Endothelial cell of umbilical vein (primary cell): ENCODE data around the gene KCNIP1. TPM values are rescaled to one million over a fixed set of nuclear protein-coding genes. Genes with fewer than 3 reads are reported as not detected.

Source experiments
- BruUV-seq: library from RNA; stranded (reverse); fragments of 400-500 nt; replicated peaks from 2 replicates; lab custom pipeline; 2021; lab: Mats Ljungman, UMichigan
- CTCF ChIA-PET: fragments of 300-600, 350-600 bp; sonication (Branson Sonifier 250); formaldehyde crosslinking; loops from one replicate; lab custom pipeline; 2021; ENCODE audit warnings: antibody characterized with exemption, inconsistent platforms; lab: Charles Lee
- POLR2A ChIA-PET: fragments of 300-600, 350-600 bp; sonication (Branson Sonifier 250); formaldehyde crosslinking; loops from one replicate; lab custom pipeline; 2021; ENCODE audit warnings: antibody characterized with exemption, inconsistent platforms; lab: Charles Lee
- DNase-seq: peaks from one replicate; pipeline ENCODE4 v3.0.0-alpha.2; 2011; ENCODE audit warnings: low read depth, low spot score
- FAIRE-seq: peaks from 2 replicates; lab custom pipeline; 2011; peaks lifted over from hg19 to GRCh38; lab: Jason Lieb, UNC
- H2AFZ ChIP-seq: 2 replicates; pipeline ENCODE4 v1.6.0; 2012; ENCODE audit warnings: low read depth, low read length, control low read depth, inconsistent platforms
- H3K27ac ChIP-seq: 2 replicates; pipeline ENCODE4 v1.5.1; 2011; ENCODE audit warnings: low read depth, mild to moderate bottlenecking, control low read depth, low read length, moderate library complexity; ENCODE audit not compliant: insufficient read depth
- H3K27me3 ChIP-seq, 2 experiments: 2 replicates each; pipeline versions ENCODE4 v1.6.0 to v1.6.1; 2011; ENCODE audit warnings: low read length in 2 of 2, mixed read lengths in 1 of 2; ENCODE audit not compliant: control insufficient read depth in 2 of 2, insufficient read depth in 2 of 2
- H3K36me3 ChIP-seq, 2 experiments: 2 replicates in 1 of 2; 3 replicates in 1 of 2; pipeline ENCODE4 v1.5.1; 2011; ENCODE audit warnings: low read length in 2 of 2, mild to moderate bottlenecking in 1 of 2, moderate library complexity in 1 of 2; ENCODE audit not compliant: control insufficient read depth in 2 of 2, insufficient read depth in 2 of 2; ENCODE audit errors: extremely low read depth in 1 of 2
- H3K4me1 ChIP-seq: 3 replicates; pipeline ENCODE4 v1.5.1; 2011; ENCODE audit warnings: mild to moderate bottlenecking, low read length; ENCODE audit not compliant: control insufficient read depth, insufficient read depth; ENCODE audit errors: extremely low read depth
- H3K4me2 ChIP-seq: 2 replicates; pipeline ENCODE4 v1.6.1; 2011; ENCODE audit warnings: low read length, control low read depth, mixed read lengths; ENCODE audit not compliant: insufficient read depth
- H3K4me3 ChIP-seq, 3 experiments: fragments of 200-600 bp in 1 of 3; sonication (generic), shearing (Covaris generic) in 1 of 3; replicated peaks in 1 of 3; 2 replicates each; pipeline ENCODE4 v1.5.1; 2011 to 2016; ENCODE audit warnings: control low read depth in 3 of 3, low read length in 3 of 3, mild to moderate bottlenecking in 2 of 3, inconsistent platforms in 1 of 3, low read depth in 1 of 3, moderate library complexity in 1 of 3; ENCODE audit not compliant: insufficient read depth in 1 of 3
- H3K79me2 ChIP-seq: 2 replicates; pipeline ENCODE4 v1.6.0; 2012; ENCODE audit warnings: low read length, inconsistent platforms; ENCODE audit not compliant: control insufficient read depth, insufficient read depth
- H3K9ac ChIP-seq: replicated peaks from 2 replicates; pipeline ENCODE3; 2011; ENCODE audit warnings: low read length, control low read depth; ENCODE audit not compliant: insufficient read depth; ENCODE audit errors: extremely low read depth
- H3K9me1 ChIP-seq: replicated peaks from 3 replicates; pipeline ENCODE4 v1.6.0; 2011; ENCODE audit warnings: mild to moderate bottlenecking, low read length; ENCODE audit not compliant: control insufficient read depth, insufficient read depth; ENCODE audit errors: extremely low read depth
- H3K9me3 ChIP-seq: replicated peaks from 2 replicates; pipeline ENCODE4 v1.5.1; 2012; ENCODE audit warnings: low read length, inconsistent platforms; ENCODE audit not compliant: control insufficient read depth, insufficient read depth
- H4K20me1 ChIP-seq: replicated peaks from 2 replicates; pipeline ENCODE3; 2011; ENCODE audit warnings: mild to moderate bottlenecking, low read length; ENCODE audit not compliant: control insufficient read depth, insufficient read depth; ENCODE audit errors: extremely low read depth
- CTCF ChIP-seq, 2 donors: IDR thresholded peaks; 1 replicate in 1 of 2; 2 replicates in 1 of 2; pipeline ENCODE4 v1.5.1; 2011; ENCODE audit warnings: low read length in 2 of 2, mild to moderate bottlenecking in 2 of 2, moderate library complexity in 2 of 2, control low read depth in 1 of 2, inconsistent platforms in 1 of 2, low read depth in 1 of 2; ENCODE audit not compliant: insufficient read depth in 1 of 2; ENCODE audit errors: extremely low read depth in 1 of 2
- EZH2 ChIP-seq: IDR thresholded peaks from 2 replicates; pipeline ENCODE4 v1.6.1; 2012; ENCODE audit warnings: borderline replicate concordance, low read depth, mild to moderate bottlenecking, moderate library complexity, low read length, inconsistent platforms; ENCODE audit not compliant: severe bottlenecking
- FOS ChIP-seq: IDR thresholded peaks from 2 replicates; pipeline ENCODE4 v1.6.1; 2011; ENCODE audit warnings: mild to moderate bottlenecking, low read length, moderate library complexity, borderline replicate concordance; ENCODE audit not compliant: insufficient read depth
- GATA2 ChIP-seq: IDR thresholded peaks from 2 replicates; pipeline ENCODE4 v1.7.0; 2011; ENCODE audit warnings: low read depth, mild to moderate bottlenecking, moderate library complexity, mixed read lengths, low read length; ENCODE audit not compliant: insufficient read length, insufficient read depth
- JUN ChIP-seq: IDR thresholded peaks from 2 replicates; pipeline ENCODE4 v1.6.1; 2011; ENCODE audit warnings: borderline replicate concordance, low read depth; ENCODE audit not compliant: insufficient read length, insufficient read depth
- MAX ChIP-seq: IDR thresholded peaks from 2 replicates; pipeline ENCODE4 v1.6.1; 2011; ENCODE audit not compliant: insufficient read depth, insufficient read length
- MYC ChIP-seq: IDR thresholded peaks from one replicate; pipeline ENCODE4 v1.6.1; 2011; ENCODE audit warnings: mild to moderate bottlenecking, low read depth, low read length
- POLR2A ChIP-seq: IDR thresholded peaks from 2 replicates; pipeline ENCODE4 v1.6.1; 2012; ENCODE audit warnings: low read depth, mild to moderate bottlenecking, control low read depth, low read length
- POLR2AphosphoS5 ChIP-seq: IDR thresholded peaks from 2 replicates; pipeline ENCODE4 v1.6.1; 2012; ENCODE audit warnings: low read depth, mild to moderate bottlenecking, control low read depth, low read length, moderate library complexity; ENCODE audit not compliant: insufficient read depth
- dilution Hi-C: fragments of 300-500 bp; cut with MboI; formaldehyde crosslinking; loops from one replicate; pipeline ENCODE4 v1.15.0; 2019; ENCODE audit warnings: low sequenced_read_pairs; ENCODE audit not compliant: extremely low pct_ligation_motif_present
- intact Hi-C: fragments of 100-400 bp; cut with micrococcal nuclease; formaldehyde crosslinking; loops from one replicate; pipeline ENCODE4 v1.10.0; 2022
- polyA plus RNA-seq, 4 experiments: library from polyadenylated mRNA; depleted of rRNA in 3 of 4; stranded (reverse) in 3 of 4; unstranded in 1 of 4; fragments of >200 nt; gene quantifications; 2 replicates each; pipeline versions ENCODE4 v1.2.1 to v1.2.3, GENCODE V29; 2011 to 2012; ENCODE audit warnings: missing spikeins in 1 of 4
- total RNA-seq: library from RNA; stranded (reverse); gene quantifications from 2 replicates; pipeline ENCODE4 v1.2.3, GENCODE V29; 2021

Gene KCNIP1
- total and polyA plus RNA-seq, 2 donors (not counting 3 experiments of a cell fraction or from before 2014, with no cell fraction given) = 0.15 TPM; not detected in 1

- Histone ChIP-seq H2AFZ (no peak overlapping the region), H3K79me2 (no peaks in the 10 kb centered on the region), H3K4me3 (no peak overlapping the region), H3K9me1 (no peaks in the 10 kb centered on the region), H3K36me3 (no peaks in the 10 kb centered on the region), H3K27ac (no peak overlapping the region), H4K20me1 (no peaks in the 10 kb centered on the region), H3K27me3 (no peaks in the 10 kb centered on the region), H3K9me3 (no peaks in the 10 kb centered on the region), H3K4me2 (no peak overlapping the region), H3K9ac (no peak overlapping the region), H3K4me1 (no peaks in the 10 kb centered on the region)
- FAIRE-seq = no peak
- CTCF ChIA-PET = interaction anchor here (1.2 kb wide), 4 partner anchors 9 to 157 kb away, joined by 3 read pairs; no protein-coding TSS in a partner anchor
- DNase-seq = no peak
- no peak for TF ChIP-seq EZH2
- TF ChIP-seq MYC = no peak
- TF ChIP-seq FOS = no peak
- no peak for TF ChIP-seq JUN
- no peak for TF ChIP-seq MAX
- TF ChIP-seq GATA2 = no peak
- TF ChIP-seq CTCF (IDR thresholded peaks at IDR 0.05; ENCODE audit: extremely low read depth in 1 of 2, insufficient read depth in 1 of 2, low read depth in 1 of 2, low read length in 2 of 2) = no peak
- no peak for TF ChIP-seq POLR2AphosphoS5
- no peak for TF ChIP-seq POLR2A
- intact Hi-C loops = no loop called here
- dilution Hi-C loops = no loop called here
- no TSS peak for BruUV-seq
- POLR2A ChIA-PET = no interaction called here
These were observed 80.7 kb downstream of the KCNIP1 start for GRCh38 chr5:170584450-170585058.
